Panc1 (cell line): ENCODE data around the gene MS4A10.

Experiments
- CTCF ChIP-seq: fragments of 450-650 bp; IDR thresholded peaks from 2 replicates; pipeline ENCODE4 v1.5.1; 2017; ENCODE audit warnings: mild to moderate bottlenecking
- POLR2AphosphoS5 ChIP-seq: IDR thresholded peaks from 2 replicates; pipeline ENCODE4 v1.6.1; 2012; ENCODE audit warnings: mild to moderate bottlenecking, low read depth, low read length, moderate library complexity

DNA sequence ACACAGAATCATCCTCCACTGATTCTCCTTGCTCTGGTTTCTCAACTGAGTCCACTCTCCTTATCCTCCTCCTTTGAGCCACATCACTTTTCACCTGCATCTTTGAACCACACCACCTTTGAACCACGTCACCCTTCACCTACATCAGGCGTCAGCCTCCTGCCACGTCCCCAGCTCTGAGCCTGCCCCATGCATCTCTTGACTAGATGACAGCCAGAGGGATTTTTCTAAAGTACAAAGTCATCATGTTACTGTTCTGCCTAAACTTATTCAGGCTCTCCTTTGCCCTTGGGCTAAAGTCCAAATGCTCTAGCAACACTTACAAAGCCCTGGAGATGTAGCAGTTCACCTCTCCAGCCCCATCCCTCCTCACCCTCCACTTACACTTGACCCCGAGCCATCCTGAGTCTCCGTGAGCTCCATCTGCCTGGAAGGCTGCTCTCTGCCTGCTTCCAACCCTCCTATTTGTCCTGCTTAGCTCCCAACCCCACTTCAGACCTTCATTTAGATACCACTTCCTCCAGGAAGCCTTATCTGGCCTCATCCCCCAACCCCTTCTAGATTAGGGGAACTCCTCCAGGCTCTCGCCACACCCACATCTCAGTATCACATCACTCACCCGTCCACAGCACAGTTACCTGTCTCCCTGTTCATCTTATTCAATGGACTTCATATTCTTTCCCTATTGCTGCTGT is 3.7 kb upstream of the MS4A10 start:
- TF ChIP-seq POLR2AphosphoS5 (no peak), CTCF (no peak)
